GM12865 (cell line): ENCODE measurements around the gene SPRR5.

ENCODE experiments used
- DNase-seq: peaks from one replicate; pipeline ENCODE4 v3.0.0; 2010; ENCODE audit warnings: low read depth
- H3K4me3 ChIP-seq: 2 replicates; pipeline ENCODE4 v1.5.1; 2011; ENCODE audit warnings: mild to moderate bottlenecking, low read depth, low read length, control low read depth
- CTCF ChIP-seq: IDR thresholded peaks from 2 replicates; pipeline ENCODE4 v1.5.1; 2011; ENCODE audit warnings: low read length, control low read depth, low read depth, inconsistent platforms; ENCODE audit not compliant: insufficient read depth; ENCODE audit errors: missing control alignments

Gene SPRR5

GRCh38 chr1:152993186-152993585 is 46.2 kb downstream of the SPRR5 start:
- no peak for DNase-seq
- TF ChIP-seq CTCF: no peak
- H3K4me3 ChIP-seq: no peak overlapping the region

- no peak for DNase-seq
- no peak overlapping the region for H3K4me3 ChIP-seq
- TF ChIP-seq CTCF: no peak
These were observed 48.8 kb downstream of the SPRR5 start for GRCh38 chr1:152995842-152996241.

GRCh38 chr1:152996633-152997400 is 49.8 kb downstream of the SPRR5 start:
- no peak overlapping the region for H3K4me3 ChIP-seq
- TF ChIP-seq CTCF: no peak
- DNase-seq: no peak

- no peak overlapping the region for H3K4me3 ChIP-seq
These were observed 50.9 kb downstream of the SPRR5 start for GRCh38 chr1:152997901-152998300.

GRCh38 chr1:152998476-152998875 is 51.5 kb downstream of the SPRR5 start:
- no peak overlapping the region for H3K4me3 ChIP-seq
- no peak for DNase-seq
- no peak for TF ChIP-seq CTCF

More at GRCh38 chr1:152997901-152998300, 50.9 kb downstream of the SPRR5 start:
- DNase-seq: no peak
- TF ChIP-seq CTCF: no peak
